Measurements from ENCODE around the gene ACTL7A. TPM values are rescaled to one million over a fixed set of nuclear protein-coding genes. Genes with fewer than 3 reads are reported as not detected.

The ACTL7A gene
- total RNA-seq, 1 donor from 2014 or later = not detected

DNA sequence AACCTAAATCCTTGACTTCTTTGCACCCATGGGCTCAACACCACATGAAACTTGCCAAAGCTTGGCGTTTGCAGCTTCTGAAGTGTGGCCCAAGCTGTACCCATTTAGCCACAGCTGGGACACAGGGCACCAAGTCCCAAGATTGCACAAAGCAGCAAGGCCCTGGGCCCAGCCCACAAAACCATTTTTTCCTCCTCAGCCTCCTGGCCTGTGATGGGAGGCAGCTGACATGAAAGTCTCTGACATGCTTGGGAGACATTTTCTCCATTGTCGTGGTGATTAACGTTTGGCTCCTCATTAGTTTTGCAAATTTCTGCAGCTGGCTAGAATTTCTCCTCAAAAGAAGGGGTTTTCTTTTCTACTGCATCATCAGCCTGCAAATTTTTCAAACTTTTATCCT lies 38.2 kb upstream of the ACTL7A start:
- H3K4me3 ChIP-seq (ENCODE audit: low read depth, low read length) = no peak overlapping the region
- DNase-seq (ENCODE audit: low read depth) (no peak), FAIRE-seq (no peak)
- H3K36me3 ChIP-seq (ENCODE audit: control insufficient read depth, insufficient read depth, low read length) = no peaks in the 10 kb centered on the region
- H3K27me3 ChIP-seq (ENCODE audit: control insufficient read depth, insufficient read depth, low read length) = no peaks in the 10 kb centered on the region
- TF ChIP-seq, protein P1, sequence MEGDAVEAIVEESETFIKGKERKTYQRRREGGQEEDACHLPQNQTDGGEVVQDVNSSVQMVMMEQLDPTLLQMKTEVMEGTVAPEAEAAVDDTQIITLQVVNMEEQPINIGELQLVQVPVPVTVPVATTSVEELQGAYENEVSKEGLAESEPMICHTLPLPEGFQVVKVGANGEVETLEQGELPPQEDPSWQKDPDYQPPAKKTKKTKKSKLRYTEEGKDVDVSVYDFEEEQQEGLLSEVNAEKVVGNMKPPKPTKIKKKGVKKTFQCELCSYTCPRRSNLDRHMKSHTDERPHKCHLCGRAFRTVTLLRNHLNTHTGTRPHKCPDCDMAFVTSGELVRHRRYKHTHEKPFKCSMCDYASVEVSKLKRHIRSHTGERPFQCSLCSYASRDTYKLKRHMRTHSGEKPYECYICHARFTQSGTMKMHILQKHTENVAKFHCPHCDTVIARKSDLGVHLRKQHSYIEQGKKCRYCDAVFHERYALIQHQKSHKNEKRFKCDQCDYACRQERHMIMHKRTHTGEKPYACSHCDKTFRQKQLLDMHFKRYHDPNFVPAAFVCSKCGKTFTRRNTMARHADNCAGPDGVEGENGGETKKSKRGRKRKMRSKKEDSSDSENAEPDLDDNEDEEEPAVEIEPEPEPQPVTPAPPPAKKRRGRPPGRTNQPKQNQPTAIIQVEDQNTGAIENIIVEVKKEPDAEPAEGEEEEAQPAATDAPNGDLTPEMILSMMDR (IDR thresholded peaks at IDR 0.05; ENCODE audit: insufficient read depth, low read length, severe bottlenecking) = no peak

DNA sequence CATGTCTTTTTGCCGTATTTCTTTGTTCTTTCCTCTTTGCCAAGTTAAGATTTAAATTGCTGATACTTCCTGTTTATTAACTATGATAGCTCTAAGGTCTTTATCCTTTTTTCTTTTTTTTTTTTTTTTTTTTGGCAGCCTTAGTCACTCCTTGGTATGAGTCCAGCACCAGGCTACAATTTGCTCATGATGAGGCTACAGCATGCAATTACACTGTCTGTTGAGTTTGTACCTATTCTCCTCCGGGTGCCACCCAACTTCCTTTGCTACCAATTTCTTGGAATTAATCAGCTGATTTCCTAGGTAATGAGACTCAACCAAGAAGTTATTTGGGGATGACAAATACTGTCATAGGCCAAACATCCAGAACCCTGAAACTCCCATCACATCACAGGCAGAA lies 31.8 kb upstream of the ACTL7A start:
- Histone ChIP-seq H3K4me3 (ENCODE audit: low read depth, low read length) (no peak overlapping the region), H3K27me3 (ENCODE audit: control insufficient read depth, insufficient read depth, low read length) (no peaks in the 10 kb centered on the region), H3K36me3 (ENCODE audit: control insufficient read depth, insufficient read depth, low read length) (no peaks in the 10 kb centered on the region)
- TF ChIP-seq, protein P1 (IDR thresholded peaks at IDR 0.05; ENCODE audit: insufficient read depth, low read length, severe bottlenecking) = no peak
- no peak for FAIRE-seq
- DNase-seq (ENCODE audit: low read depth) = peak; percentile 77

DNA sequence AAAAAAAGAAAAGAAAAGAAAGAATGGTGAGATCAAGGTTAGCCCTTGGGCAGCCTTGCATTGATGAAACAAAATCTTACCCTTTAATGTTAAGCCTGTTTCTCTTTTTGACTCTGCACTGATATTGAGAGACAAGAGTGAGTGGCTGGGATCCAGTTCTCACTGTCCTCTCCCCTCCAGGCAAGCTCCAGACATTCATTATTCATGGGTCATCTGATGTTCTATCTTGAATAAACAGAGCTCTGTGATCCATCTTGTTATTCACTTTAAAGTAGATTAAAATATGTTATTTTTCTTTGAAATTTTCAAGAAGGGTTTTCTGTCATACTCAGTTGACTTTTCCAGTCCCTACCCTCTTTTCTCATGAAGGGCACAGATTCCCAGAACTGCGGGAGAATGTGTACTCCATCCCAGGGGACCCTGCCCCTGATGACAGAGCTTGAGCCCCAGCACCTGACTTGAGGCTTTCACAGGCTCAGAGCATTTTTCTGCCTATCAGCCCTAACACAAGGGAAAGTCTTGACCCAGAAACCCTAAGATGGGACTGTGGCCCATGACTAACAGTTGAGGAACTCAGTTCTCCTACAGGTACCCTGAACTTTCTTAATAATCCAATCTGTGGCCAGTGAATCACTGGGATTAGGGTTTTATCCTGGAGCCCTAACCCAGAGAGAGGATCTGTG lies 30.4 kb upstream of the ACTL7A start:
- Histone ChIP-seq H3K4me3 (ENCODE audit: low read depth, low read length) (no peak overlapping the region), H3K36me3 (ENCODE audit: control insufficient read depth, insufficient read depth, low read length) (no peaks in the 10 kb centered on the region), H3K27me3 (ENCODE audit: control insufficient read depth, insufficient read depth, low read length) (no peaks in the 10 kb centered on the region)
- DNase-seq (ENCODE audit: low read depth) = peak; percentile 88
- TF ChIP-seq, protein P1 (IDR thresholded peaks at IDR 0.05; ENCODE audit: insufficient read depth, low read length, severe bottlenecking) = no peak
- peak; percentile 18 for FAIRE-seq

DNA sequence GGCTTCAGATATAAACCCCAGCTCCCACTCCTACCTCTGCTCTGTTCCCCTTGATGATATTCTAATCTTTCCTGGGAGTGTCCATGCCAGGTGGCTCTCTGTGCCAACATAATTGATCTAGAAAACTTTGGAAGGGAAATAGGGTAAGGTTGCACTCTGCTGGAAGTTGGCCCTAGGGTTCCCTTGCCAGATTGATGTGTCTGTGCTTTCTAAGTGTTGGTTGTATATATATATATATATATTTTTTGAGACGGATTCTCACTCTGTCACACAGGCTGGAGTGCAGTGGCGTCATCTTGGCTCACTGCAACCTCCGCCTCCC lies 29.9 kb upstream of the ACTL7A start:
- H3K27me3 ChIP-seq (ENCODE audit: control insufficient read depth, insufficient read depth, low read length) = no peaks in the 10 kb centered on the region
- TF ChIP-seq, protein P1 (IDR thresholded peaks at IDR 0.05; ENCODE audit: insufficient read depth, low read length, severe bottlenecking) = no peak
- FAIRE-seq = no peak

DNA sequence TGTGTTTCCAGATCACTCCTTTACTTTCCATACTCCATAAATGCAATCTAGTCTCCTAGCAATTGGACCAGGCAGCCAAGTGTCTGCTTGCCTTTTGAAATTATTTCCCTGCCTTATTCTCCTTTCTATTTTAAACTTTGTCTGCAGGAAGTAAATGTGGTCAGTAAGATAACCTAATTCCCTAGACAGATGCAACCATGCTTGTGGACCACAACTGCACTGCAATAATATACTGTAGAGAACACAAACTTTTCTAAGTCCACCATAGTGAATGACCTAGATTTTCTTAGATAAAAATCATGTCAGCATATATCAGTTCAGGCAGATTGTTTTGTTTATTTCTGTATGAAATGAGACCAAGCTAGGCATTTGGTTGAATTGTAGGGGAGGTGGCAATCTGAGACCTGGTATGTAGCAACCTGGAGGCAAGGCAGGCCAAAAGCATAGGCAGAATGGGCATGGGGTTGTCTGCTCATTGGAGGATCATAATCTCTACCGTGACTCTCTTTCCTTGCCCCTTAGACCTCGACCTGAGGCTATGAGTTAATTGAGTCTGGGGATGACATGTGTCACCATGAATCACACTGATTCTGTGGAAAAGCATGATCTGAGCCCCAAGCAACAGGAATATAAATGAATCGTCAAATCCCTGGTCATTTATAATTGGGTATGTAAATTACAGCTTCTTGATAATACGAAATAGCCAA lies 27.0 kb upstream of the ACTL7A start:
- Histone ChIP-seq H3K27me3 (ENCODE audit: control insufficient read depth, insufficient read depth, low read length) (no peaks in the 10 kb centered on the region), H3K36me3 (ENCODE audit: control insufficient read depth, insufficient read depth, low read length) (no peaks in the 10 kb centered on the region), H3K4me3 (ENCODE audit: low read depth, low read length) (no peak overlapping the region)
- FAIRE-seq (no peak), DNase-seq (ENCODE audit: low read depth) (peak; percentile 91)
- TF ChIP-seq, protein P1 (IDR thresholded peaks at IDR 0.05; ENCODE audit: insufficient read depth, low read length, severe bottlenecking) = no peak

More for the DNA sequence above, 29.9 kb upstream of the ACTL7A start:
- Histone ChIP-seq H3K4me3 (ENCODE audit: low read depth, low read length) (no peak overlapping the region), H3K36me3 (ENCODE audit: control insufficient read depth, insufficient read depth, low read length) (no peaks in the 10 kb centered on the region)
- DNase-seq (ENCODE audit: low read depth) = no peak
